Ectodermal cell (in vitro differentiated cells): ENCODE measurements around the gene HOXD9.

ENCODE experiments used
- H3K27ac ChIP-seq: 2 replicates; pipeline ENCODE4 v1.7.0; 2013; ENCODE audit warnings: mild to moderate bottlenecking, low read depth, low read length; ENCODE audit not compliant: insufficient read depth, poor library complexity, severe bottlenecking
- H3K27me3 ChIP-seq: 2 replicates; pipeline ENCODE4 v1.7.0; 2013; ENCODE audit warnings: mild to moderate bottlenecking, low read length; ENCODE audit not compliant: insufficient read depth, control insufficient read depth, poor library complexity, severe bottlenecking
- H3K36me3 ChIP-seq: one replicate; pipeline ENCODE4 v1.7.0; 2013; ENCODE audit warnings: low read length; ENCODE audit not compliant: control insufficient read depth, insufficient read depth
- H3K4me1 ChIP-seq: one replicate; pipeline ENCODE4 v1.7.0; 2013; ENCODE audit warnings: low read length; ENCODE audit not compliant: control insufficient read depth, insufficient read depth
- H3K4me3 ChIP-seq: 2 replicates; pipeline ENCODE4 v1.7.0; 2013; ENCODE audit warnings: low read depth, low read length, control low read depth; ENCODE audit not compliant: insufficient read depth
- H3K9me3 ChIP-seq: 2 replicates; pipeline ENCODE4 v1.7.0; 2013; ENCODE audit warnings: mild to moderate bottlenecking, low read length, moderate library complexity; ENCODE audit not compliant: control insufficient read depth
- WGBS, 2 experiments: methylation state at CpG; one replicate each; pipeline ENCODE4 v1.1.7; 2013; ENCODE audit warnings: missing lambda C conversion rate in 2 of 2; 5-methylcytosine and 5-hydroxymethylcytosine counted together

Gene HOXD9

GRCh38 chr2:176158855-176159662 is 36.5 kb downstream of the HOXD9 start:
- WGBS, 2 experiments, result 6 to 7% methylated on average over 39 of the region's 39 CpGs
- Histone ChIP-seq H3K4me3 (no peak overlapping the region), H3K27ac (no peak overlapping the region), H3K4me1 (no peaks in the 10 kb centered on the region), H3K9me3 (no peaks in the 10 kb centered on the region), H3K36me3 (no peaks in the 10 kb centered on the region), H3K27me3 (peaks cover 100% of the 10 kb centered on the region)

- no peaks in the 10 kb centered on the region for H3K36me3 ChIP-seq
- H3K4me1 ChIP-seq, result no peaks in the 10 kb centered on the region
- H3K9me3 ChIP-seq, result no peaks in the 10 kb centered on the region
- 2 to 3% methylated on average over 43 of the region's 44 CpGs for WGBS, 2 experiments
- H3K4me3 ChIP-seq, result no peak overlapping the region
- no peak overlapping the region for H3K27ac ChIP-seq
- peaks cover 100% of the 10 kb centered on the region for H3K27me3 ChIP-seq
Measured at GRCh38 chr2:176159663-176160250, 37.2 kb downstream of the HOXD9 start.

GRCh38 chr2:176160251-176160985 is 37.9 kb downstream of the HOXD9 start:
- Histone ChIP-seq H3K4me3 (no peak overlapping the region), H3K4me1 (no peaks in the 10 kb centered on the region)

GRCh38 chr2:176160986-176161824 is 38.7 kb downstream of the HOXD9 start:
- no peak overlapping the region for H3K27ac ChIP-seq
- no peak overlapping the region for H3K4me3 ChIP-seq
- H3K36me3 ChIP-seq, result no peaks in the 10 kb centered on the region
- WGBS, 2 experiments, result 10 to 15% methylated on average over 22 of the region's 22 CpGs
- H3K4me1 ChIP-seq, result no peaks in the 10 kb centered on the region
- H3K27me3 ChIP-seq, result peaks cover 100% of the 10 kb centered on the region
- no peaks in the 10 kb centered on the region for H3K9me3 ChIP-seq

More at GRCh38 chr2:176160251-176160985, 37.9 kb downstream of the HOXD9 start:
- peaks cover 100% of the 10 kb centered on the region for H3K27me3 ChIP-seq
- no peaks in the 10 kb centered on the region for H3K9me3 ChIP-seq
- H3K27ac ChIP-seq, result no peak overlapping the region
- WGBS, 2 experiments, result 4% methylated on average over 50 of the region's 50 CpGs
- H3K36me3 ChIP-seq, result no peaks in the 10 kb centered on the region

GRCh38 chr2:176161825-176162626 is 39.5 kb downstream of the HOXD9 start:
- Histone ChIP-seq H3K4me1 (no peaks in the 10 kb centered on the region), H3K9me3 (no peaks in the 10 kb centered on the region), H3K27me3 (peaks cover 100% of the 10 kb centered on the region), H3K27ac (no peak overlapping the region), H3K36me3 (no peaks in the 10 kb centered on the region), H3K4me3 (no peak overlapping the region)
- WGBS, 2 experiments, result 8 to 9% methylated on average over 21 to 22 of the region's 22 CpGs

GRCh38 chr2:176162911-176163671 is 40.6 kb downstream of the HOXD9 start:
- 2 to 4% methylated on average over 29 of the region's 29 CpGs for WGBS, 2 experiments
- Histone ChIP-seq H3K4me1 (no peaks in the 10 kb centered on the region), H3K27ac (no peak overlapping the region), H3K36me3 (no peaks in the 10 kb centered on the region), H3K9me3 (no peaks in the 10 kb centered on the region), H3K27me3 (peaks cover 100% of the 10 kb centered on the region), H3K4me3 (no peak overlapping the region)

- no peaks in the 10 kb centered on the region for H3K4me1 ChIP-seq
- H3K4me3 ChIP-seq, result no peak overlapping the region
- peaks cover 100% of the 10 kb centered on the region for H3K27me3 ChIP-seq
- no peaks in the 10 kb centered on the region for H3K36me3 ChIP-seq
- H3K27ac ChIP-seq, result no peak overlapping the region
- no peaks in the 10 kb centered on the region for H3K9me3 ChIP-seq
- WGBS, 2 experiments, result 1 to 3% methylated on average over 12 of the region's 12 CpGs
Measured at GRCh38 chr2:176163672-176164056, 41.1 kb downstream of the HOXD9 start.

GRCh38 chr2:176164201-176164600 is 41.7 kb downstream of the HOXD9 start:
- 16 to 18% methylated on average over 13 of the region's 13 CpGs for WGBS, 2 experiments
- peaks cover 100% of the 10 kb centered on the region for H3K27me3 ChIP-seq

More at GRCh38 chr2:176164201-176164600, 41.7 kb downstream of the HOXD9 start:
- Histone ChIP-seq H3K9me3 (no peaks in the 10 kb centered on the region), H3K4me1 (no peaks in the 10 kb centered on the region), H3K4me3 (no peak overlapping the region), H3K36me3 (no peaks in the 10 kb centered on the region), H3K27ac (no peak overlapping the region)
